ENCODE data around the gene TP53I11.

Gene TP53I11

DNA sequence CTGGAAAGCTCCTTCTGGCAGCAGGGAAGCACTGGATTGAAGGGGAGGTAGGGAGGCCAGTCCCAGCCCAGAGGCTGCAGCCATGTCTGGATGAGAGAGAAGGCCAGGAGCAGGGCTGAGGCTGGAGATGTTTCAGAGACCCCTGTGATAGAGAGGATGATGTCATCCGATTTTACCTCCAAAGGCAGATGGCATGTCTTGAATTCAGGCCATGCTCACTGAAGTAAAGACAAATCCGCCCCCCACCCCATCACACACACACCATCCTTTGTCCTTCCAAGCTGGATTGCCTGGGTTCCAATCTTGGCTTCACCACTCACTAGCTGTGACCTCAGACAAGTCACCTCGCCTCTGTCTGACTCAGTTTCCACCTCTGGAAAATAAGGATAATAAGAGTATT, 47.2 kb downstream of the TP53I11 start:
- Mint-ChIP-seq H3K9me3 (no peaks in the 10 kb centered on the region), H3K4me1 (no peaks in the 10 kb centered on the region), H3K4me3 (no peak overlapping the region), H3K36me3 (ENCODE audit: low read depth) (peaks cover 14% of the 10 kb centered on the region), H3K27ac (no peak overlapping the region), H3K27me3 (ENCODE audit: low read depth) (no peaks in the 10 kb centered on the region)
- TF ChIP-seq, protein P1, sequence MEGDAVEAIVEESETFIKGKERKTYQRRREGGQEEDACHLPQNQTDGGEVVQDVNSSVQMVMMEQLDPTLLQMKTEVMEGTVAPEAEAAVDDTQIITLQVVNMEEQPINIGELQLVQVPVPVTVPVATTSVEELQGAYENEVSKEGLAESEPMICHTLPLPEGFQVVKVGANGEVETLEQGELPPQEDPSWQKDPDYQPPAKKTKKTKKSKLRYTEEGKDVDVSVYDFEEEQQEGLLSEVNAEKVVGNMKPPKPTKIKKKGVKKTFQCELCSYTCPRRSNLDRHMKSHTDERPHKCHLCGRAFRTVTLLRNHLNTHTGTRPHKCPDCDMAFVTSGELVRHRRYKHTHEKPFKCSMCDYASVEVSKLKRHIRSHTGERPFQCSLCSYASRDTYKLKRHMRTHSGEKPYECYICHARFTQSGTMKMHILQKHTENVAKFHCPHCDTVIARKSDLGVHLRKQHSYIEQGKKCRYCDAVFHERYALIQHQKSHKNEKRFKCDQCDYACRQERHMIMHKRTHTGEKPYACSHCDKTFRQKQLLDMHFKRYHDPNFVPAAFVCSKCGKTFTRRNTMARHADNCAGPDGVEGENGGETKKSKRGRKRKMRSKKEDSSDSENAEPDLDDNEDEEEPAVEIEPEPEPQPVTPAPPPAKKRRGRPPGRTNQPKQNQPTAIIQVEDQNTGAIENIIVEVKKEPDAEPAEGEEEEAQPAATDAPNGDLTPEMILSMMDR (IDR thresholded peaks at IDR 0.05; ENCODE audit: unreplicated experiment in 3 of 3) = no peak

DNA sequence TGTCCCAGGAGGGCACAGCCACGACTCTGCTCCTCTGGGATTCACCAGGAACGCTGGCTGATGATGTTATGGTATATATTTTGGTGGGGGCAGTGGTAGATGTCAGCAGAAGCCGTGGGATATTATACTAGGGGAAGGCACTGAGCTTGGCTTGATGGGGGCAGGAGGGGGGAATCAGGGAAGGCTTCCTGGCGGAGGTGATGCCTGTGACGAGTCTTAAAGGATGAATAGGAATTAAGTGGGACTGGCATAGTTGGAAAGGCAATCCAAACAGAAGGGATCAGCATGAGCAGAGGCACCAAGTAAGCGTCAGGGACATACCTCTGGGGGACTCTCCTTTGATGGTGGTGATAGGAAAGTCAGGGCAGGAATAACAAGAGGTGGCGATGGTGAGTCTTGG, 47.6 kb downstream of the TP53I11 start:
- Mint-ChIP-seq H3K9me3 (no peaks in the 10 kb centered on the region), H3K27ac (no peak overlapping the region), H3K36me3 (ENCODE audit: low read depth) (peaks cover 17% of the 10 kb centered on the region), H3K4me1 (peaks cover under 1% of the 10 kb centered on the region), H3K4me3 (no peak overlapping the region), H3K27me3 (ENCODE audit: low read depth) (no peaks in the 10 kb centered on the region)
- TF ChIP-seq, protein P1 (IDR thresholded peaks at IDR 0.05; ENCODE audit: unreplicated experiment in 3 of 3) = no peak

DNA sequence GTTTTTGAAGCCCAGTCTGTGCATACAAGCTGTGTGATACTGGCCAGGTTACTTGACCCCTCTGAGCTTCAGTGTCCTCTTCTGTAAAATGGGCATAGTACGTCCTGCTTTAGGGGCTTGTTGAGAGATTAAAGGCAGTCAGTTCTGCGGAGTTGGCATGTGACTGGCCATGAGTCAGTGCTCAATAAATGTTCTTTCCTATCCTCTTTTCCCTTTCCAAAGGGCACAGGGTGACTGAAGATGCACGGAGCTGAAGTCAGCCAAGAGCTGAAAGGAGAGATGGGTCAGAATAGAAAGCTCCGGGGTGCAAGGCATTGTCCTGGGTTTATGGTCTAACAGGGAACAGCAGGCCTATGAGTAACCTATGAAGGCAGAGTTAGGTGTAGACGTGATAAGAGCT, 48.9 kb downstream of the TP53I11 start:
- no peak overlapping the region for H3K27ac Mint-ChIP-seq
- H3K4me3 Mint-ChIP-seq = no peak overlapping the region
- TF ChIP-seq, protein P1 (IDR thresholded peaks at IDR 0.05; ENCODE audit: unreplicated experiment in 3 of 3) = no peak
- no peaks in the 10 kb centered on the region for H3K27me3 Mint-ChIP-seq (ENCODE audit: low read depth)
- H3K9me3 Mint-ChIP-seq = no peaks in the 10 kb centered on the region
- H3K4me1 Mint-ChIP-seq = peaks cover 4% of the 10 kb centered on the region
- H3K36me3 Mint-ChIP-seq (ENCODE audit: low read depth) = peaks cover 17% of the 10 kb centered on the region

DNA sequence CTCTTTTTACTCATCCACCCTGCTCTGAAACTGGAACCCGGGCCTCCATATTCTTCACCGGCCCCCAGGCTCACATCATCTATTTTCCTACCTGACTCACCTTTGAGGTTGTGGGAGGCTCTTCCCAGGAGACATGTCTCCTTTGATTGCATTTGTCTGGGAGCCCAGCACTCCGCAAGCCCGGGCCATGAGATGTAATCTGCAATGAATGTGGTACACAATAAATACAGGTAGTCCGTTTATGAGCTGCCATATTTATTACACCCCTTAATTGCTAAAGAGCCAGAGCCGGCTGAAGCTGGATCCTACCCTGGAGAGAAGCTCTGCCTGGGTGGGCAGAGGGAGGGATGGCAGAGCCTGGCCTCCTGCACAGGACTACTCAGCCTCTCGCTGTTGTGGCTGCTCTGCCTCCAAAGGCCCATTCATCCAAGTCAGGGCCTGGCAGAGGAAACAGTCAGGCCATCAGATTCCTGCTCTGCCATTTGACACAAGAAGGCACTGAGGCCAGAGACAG, 49.5 kb downstream of the TP53I11 start:
- Mint-ChIP-seq H3K4me1 (peaks cover 4% of the 10 kb centered on the region), H3K4me3 (no peak overlapping the region), H3K27me3 (ENCODE audit: low read depth) (no peaks in the 10 kb centered on the region), H3K9me3 (no peaks in the 10 kb centered on the region), H3K36me3 (ENCODE audit: low read depth) (peaks cover 17% of the 10 kb centered on the region), H3K27ac (no peak overlapping the region)
- TF ChIP-seq, protein P1 (IDR thresholded peaks at IDR 0.05; ENCODE audit: unreplicated experiment in 3 of 3) = no peak

DNA sequence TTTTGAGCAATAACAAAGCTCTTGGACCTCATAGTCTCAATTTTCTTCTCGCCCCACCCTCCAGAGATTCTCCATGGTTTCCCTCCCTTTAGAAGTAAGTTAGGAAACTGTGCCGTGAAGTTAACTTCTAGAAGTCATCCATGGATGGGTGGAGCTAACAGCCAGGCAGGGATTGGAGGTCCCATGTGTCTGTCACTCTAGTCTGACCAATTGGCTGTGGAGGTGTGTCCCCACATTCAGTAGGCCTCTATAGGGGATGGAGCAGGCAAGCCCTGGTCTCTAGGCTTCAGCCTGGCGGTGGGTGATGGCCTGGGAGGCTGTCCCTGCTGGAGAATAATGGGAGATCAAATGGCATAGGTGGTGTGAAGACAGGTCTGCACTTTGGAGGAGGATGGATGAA, 50.7 kb downstream of the TP53I11 start:
- peaks cover 4% of the 10 kb centered on the region for H3K4me1 Mint-ChIP-seq
- H3K4me3 Mint-ChIP-seq = no peak overlapping the region
- no peaks in the 10 kb centered on the region for H3K9me3 Mint-ChIP-seq
- TF ChIP-seq, protein P1 (IDR thresholded peaks at IDR 0.05; ENCODE audit: unreplicated experiment in 3 of 3) = no peak
- no peaks in the 10 kb centered on the region for H3K27me3 Mint-ChIP-seq (ENCODE audit: low read depth)
- peaks cover 17% of the 10 kb centered on the region for H3K36me3 Mint-ChIP-seq (ENCODE audit: low read depth)
- no peak overlapping the region for H3K27ac Mint-ChIP-seq

DNA sequence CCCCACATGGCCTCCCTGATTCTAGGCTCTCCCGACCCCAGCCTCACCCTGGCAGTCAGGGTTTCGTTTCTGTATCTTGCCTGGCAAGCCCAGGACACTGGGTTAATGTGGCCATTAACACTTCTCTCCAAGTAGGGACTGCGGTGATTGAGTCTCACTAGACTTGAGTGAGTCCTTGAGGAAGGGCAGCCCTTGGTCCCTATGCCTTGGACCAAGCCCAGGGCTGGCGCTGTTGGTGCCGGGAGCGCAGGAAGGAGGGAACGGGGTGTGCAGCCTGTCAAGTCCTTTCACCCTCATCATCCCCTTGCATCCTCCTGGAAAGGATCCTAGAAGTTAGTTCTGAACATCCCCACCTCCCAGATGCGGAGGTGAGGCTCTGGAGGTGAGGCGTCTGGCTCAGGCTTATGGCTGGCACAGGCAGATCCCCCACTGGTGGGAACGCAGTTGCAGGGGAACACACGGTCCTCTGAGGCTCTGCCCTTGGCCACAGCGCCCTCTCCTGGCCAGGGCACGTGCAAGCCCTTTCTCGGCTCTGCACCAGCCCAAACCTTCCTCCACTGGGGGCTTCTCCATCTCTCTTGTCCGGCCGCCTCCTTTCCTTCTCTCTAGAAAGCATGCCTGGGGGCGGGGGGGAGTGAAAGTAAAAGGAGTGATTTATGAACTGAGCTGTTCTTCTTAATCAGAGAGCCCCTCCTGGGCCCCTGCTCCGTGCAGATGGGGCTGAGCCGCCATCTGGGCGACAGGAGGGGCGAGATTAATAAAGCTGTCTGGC, 56.7 kb downstream of the TP53I11 start:
- Mint-ChIP-seq H3K36me3 (ENCODE audit: low read depth) (peaks cover 8% of the 10 kb centered on the region), H3K27ac (peak overlapping the region; percentile 14 to 85 (median 75)), H3K9me3 (no peaks in the 10 kb centered on the region), H3K4me3 (no peak overlapping the region), H3K27me3 (ENCODE audit: low read depth) (peaks cover 13% of the 10 kb centered on the region), H3K4me1 (peaks cover 21% of the 10 kb centered on the region)
- TF ChIP-seq, protein P1 (IDR thresholded peaks at IDR 0.05; ENCODE audit: unreplicated experiment in 3 of 3) = peak; percentile 88 to 90 (median 89)

All from nephron (organoid).